Measurements from ENCODE around the gene COL6A1. TPM values are rescaled to one million over a fixed set of nuclear protein-coding genes. Genes with fewer than 3 reads are reported as not detected.

Gene COL6A1
- total RNA-seq, 3 donors from 2014 or later (not counting 1 experiment from before 2014, with no cell fraction given) = 1.0 to 5.2 (median 2.5) TPM

DNA sequence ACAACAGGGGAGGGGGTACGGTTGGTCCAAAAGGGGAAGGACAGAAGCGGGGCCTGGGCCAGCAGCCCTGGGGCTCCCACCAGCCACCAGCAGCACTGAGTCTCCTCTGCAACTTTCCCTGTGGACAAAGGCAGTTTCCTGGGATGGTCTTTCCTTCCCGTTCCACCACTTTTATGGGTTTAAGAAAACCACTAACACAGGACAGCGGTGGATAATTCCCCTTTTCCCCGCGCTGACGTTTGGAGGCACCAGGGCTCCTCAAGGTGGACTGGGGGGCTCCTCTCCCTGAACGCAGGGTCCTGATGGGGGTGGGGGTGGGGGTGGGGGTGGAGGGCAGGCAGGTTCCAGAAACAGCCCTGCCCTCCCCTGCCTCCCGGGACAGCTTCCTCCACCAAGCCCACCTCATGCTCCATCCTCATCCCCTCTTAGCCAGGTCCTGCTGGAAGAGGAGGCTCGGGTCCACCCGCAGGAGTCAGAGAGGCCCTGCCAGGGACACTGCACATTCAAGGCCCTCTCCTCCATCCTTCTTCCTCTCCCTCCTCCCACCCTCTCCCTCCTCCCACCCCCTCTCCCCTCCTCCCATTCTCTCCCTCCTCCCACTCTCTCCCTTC lies 4.8 kb upstream of the COL6A1 start:
- Histone ChIP-seq H3K4me1 (ENCODE audit: control insufficient read depth, insufficient read depth, low read length) (peaks cover 45% of the 10 kb centered on the region), H3K9me3 (ENCODE audit: control insufficient read depth, insufficient read depth, low read length) (no peaks in the 10 kb centered on the region), H3K27me3 (ENCODE audit: control insufficient read depth, insufficient read depth, low read length) (peaks cover 43% of the 10 kb centered on the region), H3K36me3 (ENCODE audit: control insufficient read depth, insufficient read depth, low read length) (no peaks in the 10 kb centered on the region), H3K4me3 (ENCODE audit: low read length) (no peak overlapping the region), H3K27ac (ENCODE audit: low read length) (no peak overlapping the region)
- DNase-seq = no peak
- Mint-ChIP-seq H3K27me3 (ENCODE audit: low read depth in 2 of 2) (peaks cover 13 to 23% of the 10 kb centered on the region in 2 donors), H3K9me3 (no peaks in the 10 kb centered on the region), H3K36me3 (no peaks in the 10 kb centered on the region), H3K27ac (no peak overlapping the region), H3K4me3 (no peak overlapping the region), H3K4me1 (peaks cover 19 to 25% of the 10 kb centered on the region in 2 donors)
- no peak for ATAC-seq
- 35% methylated on average over 8 of the region's 11 CpGs for WGBS (ENCODE audit: insufficient coverage)
- intact Hi-C loops (cut with micrococcal nuclease) = no loop called here
- TF ChIP-seq, protein P1, sequence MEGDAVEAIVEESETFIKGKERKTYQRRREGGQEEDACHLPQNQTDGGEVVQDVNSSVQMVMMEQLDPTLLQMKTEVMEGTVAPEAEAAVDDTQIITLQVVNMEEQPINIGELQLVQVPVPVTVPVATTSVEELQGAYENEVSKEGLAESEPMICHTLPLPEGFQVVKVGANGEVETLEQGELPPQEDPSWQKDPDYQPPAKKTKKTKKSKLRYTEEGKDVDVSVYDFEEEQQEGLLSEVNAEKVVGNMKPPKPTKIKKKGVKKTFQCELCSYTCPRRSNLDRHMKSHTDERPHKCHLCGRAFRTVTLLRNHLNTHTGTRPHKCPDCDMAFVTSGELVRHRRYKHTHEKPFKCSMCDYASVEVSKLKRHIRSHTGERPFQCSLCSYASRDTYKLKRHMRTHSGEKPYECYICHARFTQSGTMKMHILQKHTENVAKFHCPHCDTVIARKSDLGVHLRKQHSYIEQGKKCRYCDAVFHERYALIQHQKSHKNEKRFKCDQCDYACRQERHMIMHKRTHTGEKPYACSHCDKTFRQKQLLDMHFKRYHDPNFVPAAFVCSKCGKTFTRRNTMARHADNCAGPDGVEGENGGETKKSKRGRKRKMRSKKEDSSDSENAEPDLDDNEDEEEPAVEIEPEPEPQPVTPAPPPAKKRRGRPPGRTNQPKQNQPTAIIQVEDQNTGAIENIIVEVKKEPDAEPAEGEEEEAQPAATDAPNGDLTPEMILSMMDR (IDR thresholded peaks at IDR 0.05) = no peak

DNA sequence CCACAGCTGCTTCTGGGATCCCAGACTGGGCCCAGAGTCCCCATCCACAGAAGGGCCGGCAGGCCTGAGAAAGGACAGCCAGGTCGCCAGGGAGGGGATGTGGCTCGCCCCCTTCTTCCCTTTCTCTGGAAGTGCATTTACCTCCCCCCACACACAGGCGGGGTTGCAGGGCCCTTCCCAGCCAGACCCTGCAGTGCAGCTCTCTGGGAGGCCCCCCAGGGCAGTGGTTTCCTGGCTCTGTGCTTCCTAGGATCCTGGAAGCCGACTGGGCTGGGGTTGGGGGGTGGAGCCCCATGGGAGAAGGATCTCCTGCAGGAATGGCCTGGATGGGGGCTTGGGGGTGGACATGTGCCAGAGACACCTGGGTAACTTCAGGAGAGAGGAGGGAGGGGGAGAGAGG lies 4.2 kb upstream of the COL6A1 start:
- Mint-ChIP-seq H3K27me3 (ENCODE audit: low read depth in 2 of 2) (peaks cover 13 to 23% of the 10 kb centered on the region in 2 donors), H3K36me3 (no peaks in the 10 kb centered on the region), H3K27ac (no peak overlapping the region), H3K9me3 (no peaks in the 10 kb centered on the region), H3K4me3 (no peak overlapping the region), H3K4me1 (peaks cover 19 to 25% of the 10 kb centered on the region in 2 donors)
- DNase-seq (no peak), ATAC-seq (no peak)
- H3K27ac ChIP-seq (ENCODE audit: low read length) = no peak overlapping the region
- no peak overlapping the region for H3K4me3 ChIP-seq (ENCODE audit: low read length)
- 37% methylated on average over 5 of the region's 5 CpGs for WGBS (ENCODE audit: insufficient coverage)
- peaks cover 48% of the 10 kb centered on the region for H3K4me1 ChIP-seq (ENCODE audit: control insufficient read depth, insufficient read depth, low read length)
- TF ChIP-seq, protein P1 (IDR thresholded peaks at IDR 0.05) = no peak
- no peaks in the 10 kb centered on the region for H3K36me3 ChIP-seq (ENCODE audit: control insufficient read depth, insufficient read depth, low read length)
- no peaks in the 10 kb centered on the region for H3K9me3 ChIP-seq (ENCODE audit: control insufficient read depth, insufficient read depth, low read length)
- peaks cover 43% of the 10 kb centered on the region for H3K27me3 ChIP-seq (ENCODE audit: control insufficient read depth, insufficient read depth, low read length)
- intact Hi-C loops (cut with micrococcal nuclease) = no loop called here

DNA sequence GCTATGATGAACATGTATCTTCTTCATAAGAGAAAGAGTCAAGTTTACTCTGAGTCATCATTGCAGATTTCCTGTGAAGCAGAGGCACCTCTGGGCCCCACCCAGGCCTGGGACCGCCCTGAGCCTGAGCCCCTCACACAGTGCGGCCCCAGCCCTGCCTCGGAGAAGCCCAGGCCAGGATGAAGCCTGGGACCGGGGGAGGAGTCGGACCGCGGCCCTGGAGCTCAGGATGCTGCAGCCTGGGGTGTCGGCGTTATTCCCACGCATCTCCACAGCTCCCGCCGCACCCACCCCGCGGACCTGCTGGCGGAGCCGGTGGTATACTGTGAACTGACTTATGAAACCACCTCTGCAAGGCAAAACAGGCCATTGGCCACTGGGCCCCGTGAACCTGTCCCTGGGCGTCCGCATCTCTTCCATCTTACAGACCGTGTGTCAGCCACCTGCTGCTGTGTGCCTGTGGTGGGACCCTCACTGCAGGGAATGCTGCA lies 2.4 kb upstream of the COL6A1 start:
- Mint-ChIP-seq H3K9me3 (no peaks in the 10 kb centered on the region), H3K27ac (no peak overlapping the region), H3K36me3 (no peaks in the 10 kb centered on the region), H3K27me3 (ENCODE audit: low read depth in 2 of 2) (peaks cover 13 to 20% of the 10 kb centered on the region in 2 donors), H3K4me1 (peaks cover 13 to 18% of the 10 kb centered on the region in 2 donors), H3K4me3 (no peak overlapping the region)
- Histone ChIP-seq H3K27ac (ENCODE audit: low read length) (no peak overlapping the region), H3K4me1 (ENCODE audit: control insufficient read depth, insufficient read depth, low read length) (peaks cover 32% of the 10 kb centered on the region), H3K9me3 (ENCODE audit: control insufficient read depth, insufficient read depth, low read length) (no peaks in the 10 kb centered on the region), H3K4me3 (ENCODE audit: low read length) (no peak overlapping the region), H3K27me3 (ENCODE audit: control insufficient read depth, insufficient read depth, low read length) (peaks cover 40% of the 10 kb centered on the region), H3K36me3 (ENCODE audit: control insufficient read depth, insufficient read depth, low read length) (no peaks in the 10 kb centered on the region)
- intact Hi-C loops (cut with micrococcal nuclease) = no loop called here
- TF ChIP-seq, protein P1 (IDR thresholded peaks at IDR 0.05) = no peak
- DNase-seq = no peak
- no peak for ATAC-seq
- WGBS (ENCODE audit: insufficient coverage) = 80% methylated on average over 20 of the region's 20 CpGs

DNA sequence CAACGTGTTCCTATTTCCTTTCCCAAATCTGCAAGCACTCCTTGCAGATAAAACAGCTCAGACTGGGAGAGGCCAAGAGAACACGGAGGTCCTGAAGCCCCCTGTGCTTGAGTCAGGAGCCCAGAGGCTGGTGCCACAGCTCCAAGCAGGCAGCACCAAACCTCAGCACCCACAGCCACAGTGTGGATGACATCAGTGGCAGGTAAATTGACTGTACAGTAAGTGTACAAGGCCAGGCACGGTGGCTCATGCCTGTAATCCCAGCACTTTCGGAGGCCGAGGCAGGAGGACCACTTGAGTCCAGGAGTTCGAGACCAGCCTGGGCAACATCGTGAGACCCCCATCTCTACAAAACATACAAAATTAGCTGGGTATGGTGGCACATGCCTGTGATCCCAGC lies 1.9 kb upstream of the COL6A1 start:
- no peak overlapping the region for H3K4me3 ChIP-seq (ENCODE audit: low read length)
- Mint-ChIP-seq H3K27ac (no peak overlapping the region), H3K9me3 (peaks cover 3% of the 10 kb centered on the region in 2 donors), H3K27me3 (ENCODE audit: low read depth in 2 of 2) (peaks cover 13 to 22% of the 10 kb centered on the region in 2 donors), H3K4me3 (no peak overlapping the region), H3K36me3 (no peaks in the 10 kb centered on the region), H3K4me1 (peaks cover 13 to 17% of the 10 kb centered on the region in 2 donors)
- peaks cover 35% of the 10 kb centered on the region for H3K27me3 ChIP-seq (ENCODE audit: control insufficient read depth, insufficient read depth, low read length)
- WGBS (ENCODE audit: insufficient coverage) = 84% methylated on average over 7 of the region's 7 CpGs
- H3K4me1 ChIP-seq (ENCODE audit: control insufficient read depth, insufficient read depth, low read length) = peaks cover 28% of the 10 kb centered on the region
- intact Hi-C loops (cut with micrococcal nuclease) = no loop called here
- no peak for DNase-seq
- TF ChIP-seq, protein P1 (IDR thresholded peaks at IDR 0.05) = no peak
- no peak overlapping the region for H3K27ac ChIP-seq (ENCODE audit: low read length)
- ATAC-seq = no peak
- no peaks in the 10 kb centered on the region for H3K9me3 ChIP-seq (ENCODE audit: control insufficient read depth, insufficient read depth, low read length)
- H3K36me3 ChIP-seq (ENCODE audit: control insufficient read depth, insufficient read depth, low read length) = no peaks in the 10 kb centered on the region

Measured in natural killer cell (primary cell).